ENCODE results near the gene DIAPH2.
"Not testable (repeated sequence)": the region's sequence is repeated elsewhere in the genome, so short reads cannot be mapped to it uniquely, and the experiment has no call there.

The DIAPH2 gene

GRCh38 chrX:96835660-96836289, 151.1 kb downstream of the DIAPH2 start:
- TF ChIP-seq CTCF (IDR thresholded peaks at IDR 0.05; ENCODE audit: low read length, missing control alignments) = no peak
- H3K4me3 ChIP-seq (replicated peaks; ENCODE audit: low read depth, low read length) = no peak overlapping the region
- DNase-seq (ENCODE audit: low read depth) = no peak

GRCh38 chrX:96837808-96838207, 153.2 kb downstream of the DIAPH2 start:
- H3K4me3 ChIP-seq (replicated peaks; ENCODE audit: low read depth, low read length) = no peak overlapping the region
- peak; percentile 16 for DNase-seq (ENCODE audit: low read depth)
- no peak for TF ChIP-seq CTCF (IDR thresholded peaks at IDR 0.05; ENCODE audit: low read length, missing control alignments)

DNA sequence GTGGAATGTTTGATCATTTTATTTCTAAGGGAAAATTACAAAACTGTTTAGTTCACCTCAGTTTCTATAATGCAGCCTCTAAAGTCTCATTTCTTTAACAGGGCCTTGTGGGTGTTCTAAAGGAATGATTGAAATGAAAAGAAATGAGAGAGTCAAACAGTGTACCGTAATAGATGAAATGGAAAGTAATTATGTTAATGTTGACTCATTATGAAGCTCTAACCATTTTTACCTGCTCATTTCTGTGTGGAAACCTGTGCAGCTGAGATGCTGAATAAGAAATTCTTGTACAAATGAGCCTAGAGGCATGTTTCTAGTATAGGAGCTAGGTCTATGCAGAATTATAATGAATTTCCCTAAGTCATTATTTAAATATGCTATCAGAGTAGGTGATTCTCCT, 153.9 kb downstream of the DIAPH2 start:
- no peak for DNase-seq (ENCODE audit: low read depth)
- H3K4me3 ChIP-seq (replicated peaks; ENCODE audit: low read depth, low read length) = no peak overlapping the region
- TF ChIP-seq CTCF (IDR thresholded peaks at IDR 0.05; ENCODE audit: low read length, missing control alignments) = no peak

DNA sequence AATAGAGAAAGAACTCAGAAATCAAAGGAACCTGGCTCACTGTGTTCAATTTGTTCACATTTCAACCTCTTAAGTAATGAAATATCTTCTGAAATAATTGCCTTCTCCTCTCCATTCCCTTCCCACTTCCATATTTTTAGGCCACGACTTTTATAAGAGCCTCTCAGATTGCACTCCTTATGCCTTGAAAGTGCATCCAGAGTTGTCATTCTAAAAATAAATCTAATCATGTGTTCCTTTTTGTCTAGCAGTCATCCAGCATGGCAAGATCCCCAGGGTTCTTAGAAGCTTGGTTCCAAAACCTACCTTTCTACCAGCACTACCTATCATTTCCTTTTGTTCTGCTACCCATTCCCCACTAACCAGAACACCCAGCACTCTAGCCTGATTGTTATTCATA, 156.7 kb downstream of the DIAPH2 start:
- no peak overlapping the region for H3K4me3 ChIP-seq (replicated peaks; ENCODE audit: low read depth, low read length)
- no peak for DNase-seq (ENCODE audit: low read depth)
- TF ChIP-seq CTCF (IDR thresholded peaks at IDR 0.05; ENCODE audit: low read length, missing control alignments) = no peak

GRCh38 chrX:96841866-96842265, 157.2 kb downstream of the DIAPH2 start:
- H3K4me3 ChIP-seq (replicated peaks; ENCODE audit: low read depth, low read length); DNase-seq (ENCODE audit: low read depth): not testable (repeated sequence)

DNA sequence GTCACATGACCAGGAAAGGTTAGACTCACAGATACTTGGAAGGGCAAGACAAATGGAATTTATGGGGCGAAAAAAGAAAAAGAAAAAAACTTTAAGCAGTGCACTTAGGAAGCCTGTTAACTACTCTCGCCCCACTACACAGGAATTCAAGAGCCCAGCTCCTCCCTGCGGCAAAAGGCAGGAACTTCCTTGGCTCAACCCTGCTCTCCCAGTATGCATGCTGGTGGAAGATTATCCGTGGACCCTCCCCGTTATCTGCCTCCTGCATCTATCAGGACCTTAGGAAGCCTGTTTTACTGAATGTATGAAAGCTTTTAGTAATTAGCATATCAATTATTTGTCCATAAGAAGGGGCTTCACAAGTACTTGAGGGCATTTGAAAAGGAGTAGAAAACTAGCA, 158.9 kb downstream of the DIAPH2 start:
- TF ChIP-seq CTCF (IDR thresholded peaks at IDR 0.05; ENCODE audit: low read length, missing control alignments) = peak; percentile 26
- H3K4me3 ChIP-seq (replicated peaks; ENCODE audit: low read depth, low read length) = no peak overlapping the region
- DNase-seq (ENCODE audit: low read depth) = peak; percentile 23

- no peak for TF ChIP-seq CTCF (IDR thresholded peaks at IDR 0.05; ENCODE audit: low read length, missing control alignments)
- no peak for DNase-seq (ENCODE audit: low read depth)
- H3K4me3 ChIP-seq (replicated peaks; ENCODE audit: low read depth, low read length) = no peak overlapping the region
Measured at GRCh38 chrX:96846841-96847240, 162.2 kb downstream of the DIAPH2 start.

DNA sequence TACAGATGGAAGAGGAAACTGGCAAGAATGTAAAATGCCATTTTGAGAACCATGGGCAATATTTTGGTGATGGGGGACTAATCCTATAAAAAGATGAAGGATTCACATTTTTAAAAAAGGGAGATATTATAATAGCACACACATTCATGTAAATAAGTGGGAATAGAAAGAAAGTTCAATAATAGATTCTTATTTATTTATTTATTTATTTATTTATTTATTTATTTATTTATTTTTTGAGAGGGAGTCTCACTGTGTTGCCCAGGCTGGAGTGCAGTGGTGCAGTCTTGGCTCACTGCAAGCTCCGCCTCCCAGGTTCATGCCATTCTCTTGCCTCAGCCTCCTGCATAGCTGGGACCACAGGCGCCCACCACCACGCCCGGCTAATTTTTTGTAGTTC, 174.8 kb downstream of the DIAPH2 start:
- DNase-seq (ENCODE audit: low read depth); H3K4me3 ChIP-seq (replicated peaks; ENCODE audit: low read depth, low read length): not testable (repeated sequence)

All from fibroblast of pulmonary artery (primary cell).